ENCODE data around the gene TPM2. TPM values are rescaled to one million over a fixed set of nuclear protein-coding genes. Genes with fewer than 3 reads are reported as not detected.

Gene TPM2
- total RNA-seq, 2 experiments from 2014 or later: 3.7 to 3.9 TPM

GRCh38 chr9:35705372-35705771, 15.6 kb upstream of the TPM2 start:
- ChIA-PET POLR2A (no interaction called here), CTCF (interaction anchor here (1.5 to 4.1 kb wide), 3 partner anchors 9 to 47 kb away, joined by 3 to 21 read pairs (median 5); partner anchors contain the start of genes CCDC107 and RMRP)

DNA sequence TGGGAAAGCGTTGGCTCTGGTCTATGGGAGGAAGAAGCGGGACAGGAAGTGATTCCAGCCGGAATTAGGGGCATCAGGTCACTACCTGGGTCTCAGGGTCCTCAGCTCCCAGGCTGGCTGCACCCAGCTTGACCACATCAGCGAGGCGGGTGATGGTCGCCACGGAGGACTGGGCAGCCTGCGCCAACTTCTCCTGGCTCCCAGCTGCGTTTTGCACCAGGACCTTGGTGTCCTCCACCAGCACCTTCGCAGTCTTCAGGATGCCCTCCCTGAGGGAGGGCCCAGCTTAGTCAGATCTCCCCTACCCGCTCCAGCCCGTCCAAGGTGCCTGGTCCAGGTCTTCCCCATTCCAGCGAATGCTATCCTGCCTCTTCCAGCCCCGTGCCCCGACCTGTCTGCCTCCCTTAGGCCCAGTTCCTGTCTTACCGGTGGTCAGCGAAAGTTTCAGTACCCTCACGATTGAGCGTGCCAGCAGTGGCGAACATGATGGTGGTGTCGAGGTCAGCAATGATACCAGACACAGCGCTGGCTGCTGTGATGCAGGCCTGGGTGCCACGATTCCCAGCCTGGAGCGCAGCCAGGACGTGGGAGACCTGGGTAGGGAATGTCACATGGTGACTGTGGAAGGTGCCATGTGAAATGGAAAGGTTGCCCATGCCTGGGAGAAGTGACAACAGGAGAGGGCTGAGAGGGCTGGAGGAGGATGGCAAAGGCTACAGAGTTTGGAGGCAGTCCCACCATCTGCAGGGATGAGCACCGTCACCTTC, 14.4 kb upstream of the TPM2 start:
- ChIA-PET CTCF (interaction anchor here (0.6 to 4.1 kb wide), 4 partner anchors 7 to 57 kb away, joined by 3 to 21 read pairs (median 3); no protein-coding TSS in a partner anchor), POLR2A (no interaction called here)

- ChIA-PET POLR2A (no interaction called here), CTCF (no interaction called here)
Observed at GRCh38 chr9:35702696-35703095, 13.0 kb upstream of the TPM2 start.

DNA sequence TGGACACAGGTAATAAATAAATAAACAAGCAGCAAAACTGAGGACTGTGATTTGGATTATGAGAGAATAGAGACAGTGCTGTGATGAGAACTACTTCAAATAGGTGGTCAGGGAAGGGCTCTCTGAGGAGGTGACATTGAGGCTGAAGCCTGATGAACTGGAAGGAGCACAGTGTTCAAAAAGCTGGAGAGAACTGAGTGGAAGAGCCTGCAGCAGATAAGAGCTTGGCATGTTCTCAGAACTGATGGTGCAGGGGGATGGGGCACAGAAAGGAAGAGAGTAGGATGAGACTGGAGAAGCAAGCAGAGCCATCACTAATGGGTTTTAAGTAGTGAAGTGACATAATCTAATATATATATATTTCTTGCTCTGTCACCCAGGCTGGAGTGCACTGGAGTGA, 11.2 kb upstream of the TPM2 start:
- ChIA-PET CTCF (interaction anchor here (1.3 kb wide), 1 partner anchor 90 kb away, joined by 3 read pairs; no protein-coding TSS in a partner anchor), POLR2A (interaction anchor here (0.7 to 1.4 kb wide), 2 partner anchors 27 to 45 kb away, joined by 3 read pairs; no protein-coding TSS in a partner anchor)

- POLR2A ChIA-PET: no interaction called here
- CTCF ChIA-PET: interaction anchor here (1.3 kb wide), 1 partner anchor 89 kb away, joined by 3 read pairs; no protein-coding TSS in a partner anchor
Observed at GRCh38 chr9:35700031-35700430, 10.3 kb upstream of the TPM2 start.

- ChIA-PET POLR2A (interaction anchor here (0.5 kb wide), 1 partner anchor 51 kb away, joined by 3 read pairs; no protein-coding TSS in a partner anchor), CTCF (interaction anchor here (1.3 to 3.2 kb wide), 4 partner anchors 8 to 87 kb away, joined by 3 to 21 read pairs (median 10); no protein-coding TSS in a partner anchor)
Observed at GRCh38 chr9:35698231-35698630, 8.5 kb upstream of the TPM2 start.

DNA sequence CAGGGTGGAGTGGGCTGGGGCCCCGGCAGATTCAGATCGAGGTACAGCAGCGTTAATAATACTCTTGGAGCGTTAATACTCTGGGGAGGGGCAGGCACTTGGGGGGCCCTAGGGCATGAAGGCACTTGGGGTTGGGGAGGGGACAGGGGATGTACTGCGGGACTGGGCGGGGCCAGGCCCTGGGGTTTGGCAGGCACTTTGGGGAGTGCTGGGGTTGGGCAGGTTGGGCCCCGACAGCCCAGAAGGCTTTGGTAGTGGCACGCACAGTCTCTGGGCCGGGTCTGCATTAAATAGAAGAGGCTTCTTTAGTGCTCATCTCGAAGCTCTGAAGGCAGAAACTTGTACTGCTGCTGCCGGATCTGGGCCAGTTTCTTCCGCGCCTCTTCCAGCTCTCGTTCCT, 7.8 kb upstream of the TPM2 start:
- POLR2A ChIA-PET: no interaction called here
- CTCF ChIA-PET: interaction anchor here (1.0 to 3.2 kb wide), 13 partner anchors 9 to 87 kb away, joined by 3 to 21 read pairs (median 9); partner anchors contain the start of genes ARHGEF39, CREB3 and TLN1

GRCh38 chr9:35696520-35697215, 6.9 kb upstream of the TPM2 start:
- ChIA-PET CTCF (interaction anchor here (0.9 to 3.2 kb wide), 25 partner anchors 9 to 93 kb away, joined by 3 to 21 read pairs (median 7); partner anchors contain the start of genes ARHGEF39, CCDC107, CREB3 and GBA2), POLR2A (interaction anchor here (1.0 kb wide), 1 partner anchor 50 kb away, joined by 3 read pairs; no protein-coding TSS in a partner anchor)

DNA sequence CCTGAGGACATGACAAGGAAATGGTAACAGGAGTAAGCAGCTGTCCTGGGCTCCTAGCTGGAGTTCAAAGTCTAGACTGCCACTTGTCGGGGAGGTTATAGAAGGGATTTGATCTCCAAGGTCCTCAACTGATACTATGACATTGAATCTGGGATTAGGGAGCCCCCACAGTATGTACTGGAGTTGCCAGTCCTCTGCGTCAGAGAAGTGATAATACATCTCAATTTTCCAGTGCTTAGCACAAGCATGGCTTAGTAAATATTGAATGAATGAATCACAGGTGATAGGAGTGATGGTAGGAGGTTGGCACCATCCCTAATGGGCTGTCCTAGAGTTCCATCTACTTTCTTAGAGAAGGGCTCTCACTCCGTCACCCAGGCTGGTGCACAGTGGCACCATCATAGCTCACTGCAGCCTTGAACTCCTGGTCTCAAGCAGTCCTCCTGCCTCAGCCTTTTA, 6.2 kb upstream of the TPM2 start:
- ChIA-PET POLR2A (interaction anchor here (0.7 to 1.0 kb wide), 4 partner anchors 17 to 123 kb away, joined by 3 to 10 read pairs (median 6); no protein-coding TSS in a partner anchor), CTCF (interaction anchor here (0.9 to 3.2 kb wide), 21 partner anchors 10 to 94 kb away, joined by 3 to 21 read pairs (median 7); partner anchors contain the start of genes CCDC107, CREB3, GBA2 and RGP1)

DNA sequence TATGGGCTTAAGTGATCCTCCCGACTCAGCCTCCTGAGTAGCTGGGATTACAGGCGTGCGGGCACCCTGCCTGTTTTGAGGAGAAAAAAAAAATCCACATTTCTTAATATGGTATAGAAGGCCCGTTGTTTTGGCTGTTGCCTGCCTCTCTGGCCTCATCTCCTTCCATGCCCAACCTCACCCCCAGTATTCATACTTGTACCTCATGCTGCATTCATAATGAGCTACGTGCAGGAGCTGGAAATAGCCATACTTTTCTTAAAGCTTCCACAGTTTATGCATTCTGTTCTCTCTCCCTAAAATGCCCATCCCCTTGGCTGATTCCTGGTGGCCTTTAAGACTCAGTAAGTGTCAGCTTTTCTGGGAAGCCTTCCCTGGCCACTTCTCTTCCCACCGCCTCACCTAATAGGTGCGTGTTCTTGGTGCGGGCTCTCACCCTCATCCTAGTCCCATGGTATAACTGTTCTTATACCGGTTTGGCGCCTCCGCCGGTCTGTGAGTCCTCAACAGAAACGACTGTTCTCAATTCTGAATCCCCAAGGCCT, 2.1 kb upstream of the TPM2 start:
- POLR2A ChIA-PET: interaction anchor here (2.0 kb wide), 1 partner anchor 16 kb away, joined by 5 read pairs; no protein-coding TSS in a partner anchor

DNA sequence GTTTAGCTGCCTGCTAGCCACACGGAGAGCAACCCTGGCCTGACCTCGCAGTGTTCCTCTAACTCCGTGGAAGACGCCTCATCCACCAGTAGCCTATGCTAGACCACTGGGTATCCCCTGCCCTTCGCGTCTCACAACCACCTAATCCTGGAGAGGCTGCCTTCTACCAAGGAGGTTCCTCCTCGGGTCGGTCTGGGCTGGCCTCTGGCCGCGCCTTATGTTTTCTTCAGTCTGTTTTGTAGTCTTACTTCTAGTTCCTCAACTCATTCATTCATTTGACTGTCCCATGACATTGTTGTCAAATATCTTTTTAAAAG, 1.6 kb upstream of the TPM2 start:
- ChIA-PET CTCF (interaction anchor here (1.2 to 1.9 kb wide), 3 partner anchors 33 to 47 kb away, joined by 4 to 9 read pairs (median 5); partner anchors contain the start of genes CCDC107 and RMRP), POLR2A (interaction anchor here (0.5 to 2.0 kb wide), 2 partner anchors 16 to 19 kb away, joined by 5 to 6 read pairs; no protein-coding TSS in a partner anchor)

More for the DNA sequence above, 2.1 kb upstream of the TPM2 start:
- CTCF ChIA-PET: interaction anchor here (1.4 to 1.9 kb wide), 2 partner anchors 33 to 45 kb away, joined by 4 to 9 read pairs; partner anchors contain the start of genes CCDC107 and RMRP

DNA sequence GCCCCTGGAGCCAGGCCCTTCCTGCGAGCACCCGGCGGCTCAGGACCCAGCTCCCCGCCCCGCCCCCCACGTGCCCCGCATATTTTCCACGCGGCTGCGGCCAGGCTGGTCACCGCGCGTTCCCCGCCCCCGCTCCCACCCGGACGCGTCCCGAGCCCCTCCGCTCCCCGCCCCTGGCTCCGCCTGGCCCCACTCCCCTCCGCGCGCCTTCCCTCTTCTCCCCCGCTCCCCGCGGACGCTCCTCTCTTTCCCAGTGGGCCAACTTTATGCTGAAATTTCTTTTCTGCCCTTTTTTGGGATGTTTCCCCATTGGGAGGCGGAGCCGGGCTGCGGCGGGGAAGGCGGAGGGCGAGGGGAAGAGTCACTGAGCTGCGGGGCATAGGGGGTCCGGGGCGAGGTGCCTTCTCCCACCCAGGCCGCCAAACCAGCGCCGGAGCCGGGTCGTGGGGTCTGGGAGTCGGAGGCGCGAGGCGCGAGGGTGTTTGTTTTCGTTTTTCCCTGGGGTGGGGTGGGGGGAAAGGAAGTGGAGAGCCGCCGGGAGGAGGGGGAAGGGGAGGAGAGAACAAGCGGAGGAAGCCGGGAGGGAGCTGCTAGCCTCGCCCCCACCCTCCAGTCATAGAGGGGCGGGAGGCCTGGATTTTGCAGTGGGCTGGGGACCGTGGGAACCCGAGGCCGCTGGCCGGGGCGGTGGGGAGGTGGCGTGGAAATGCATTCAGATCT, 1.0 kb upstream of the TPM2 start:
- POLR2A ChIA-PET: interaction anchor here (0.5 to 2.0 kb wide), 2 partner anchors 15 to 19 kb away, joined by 5 to 6 read pairs; no protein-coding TSS in a partner anchor

DNA sequence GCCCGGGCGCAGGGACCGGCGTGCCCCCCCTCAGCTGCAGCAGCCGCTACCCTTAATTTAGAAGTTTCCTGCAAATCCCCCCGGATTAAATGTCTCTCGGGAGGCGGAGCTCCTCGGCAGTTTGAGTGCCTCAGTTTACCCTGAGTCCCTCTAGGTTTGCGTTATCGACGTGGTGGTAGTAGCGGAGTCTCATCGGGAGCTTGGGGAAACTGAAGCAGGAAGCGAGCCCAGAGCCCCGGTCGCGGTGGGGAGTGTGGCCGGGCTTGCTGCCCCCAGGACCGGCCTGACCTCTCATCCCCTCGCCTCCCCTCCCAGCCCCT, 529 bp upstream of the TPM2 start:
- CTCF ChIA-PET: interaction anchor here (1.2 to 1.9 kb wide), 4 partner anchors 32 to 79 kb away, joined by 3 to 9 read pairs (median 4); partner anchors contain the start of genes CCDC107 and RMRP
- POLR2A ChIA-PET: interaction anchor here (0.6 to 2.0 kb wide), 2 partner anchors 15 to 188 kb away, joined by 5 to 9 read pairs; no protein-coding TSS in a partner anchor

More for the DNA sequence above, 1.0 kb upstream of the TPM2 start:
- CTCF ChIA-PET: interaction anchor here (1.2 to 1.9 kb wide), 3 partner anchors 32 to 46 kb away, joined by 3 to 9 read pairs (median 5); partner anchors contain the start of genes CCDC107 and RMRP

DNA sequence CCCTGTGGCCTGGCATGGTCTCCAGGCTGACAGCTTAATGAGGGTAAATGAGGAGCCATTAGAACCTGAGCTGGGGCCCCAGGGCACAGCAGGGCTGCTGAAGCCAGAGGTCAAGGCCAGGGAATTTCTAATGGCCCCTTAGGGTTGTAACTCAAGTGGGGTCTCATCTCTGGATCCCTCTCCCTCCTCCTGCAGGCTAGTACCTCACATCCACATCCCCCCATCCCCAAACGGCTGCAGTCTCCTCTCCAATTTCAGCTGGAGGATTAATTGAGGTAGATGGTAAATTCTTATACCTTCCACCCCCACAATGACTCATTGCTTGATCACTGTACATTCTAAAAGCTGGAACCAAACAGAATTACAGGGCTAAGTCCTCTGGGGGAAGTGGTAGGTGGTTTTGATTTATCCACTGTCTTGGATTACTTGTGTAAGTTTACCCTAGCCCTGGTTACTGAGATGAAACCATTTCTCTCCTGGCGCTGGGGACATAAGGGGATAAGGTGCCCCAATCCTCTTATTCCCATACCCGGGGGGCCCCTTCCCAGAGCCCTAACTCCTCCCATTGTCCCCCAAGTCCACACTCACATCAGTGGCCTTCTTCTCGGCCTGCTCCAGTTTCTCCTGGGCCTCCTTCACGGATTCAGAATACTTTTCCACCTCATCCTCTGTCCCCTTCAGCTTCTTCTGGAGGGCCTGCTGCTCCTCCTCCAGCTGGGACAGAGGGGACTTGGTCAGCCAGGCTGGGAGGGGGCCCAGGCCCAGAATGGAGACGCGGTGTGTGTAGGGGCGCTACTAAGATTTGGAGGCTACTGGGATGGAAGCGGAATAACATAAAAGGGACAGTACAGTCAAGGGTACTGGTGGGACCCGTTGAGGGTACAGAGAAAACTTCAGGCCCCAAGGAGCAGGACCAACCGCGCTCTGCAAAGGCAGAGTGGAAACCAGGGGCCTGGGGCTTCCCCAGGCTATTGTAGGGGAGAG, 875 bp downstream of the TPM2 start:
- ChIA-PET POLR2A (interaction anchor here (0.6 to 1.3 kb wide), 4 partner anchors 38 to 72 kb away, joined by 3 to 5 read pairs (median 3); partner anchors contain the start of genes CREB3, SIT1 and TLN1), CTCF (interaction anchor here (1.0 to 1.6 kb wide), 6 partner anchors 19 to 78 kb away, joined by 3 to 7 read pairs (median 4); partner anchors contain the start of genes ARHGEF39 and SIT1)

DNA sequence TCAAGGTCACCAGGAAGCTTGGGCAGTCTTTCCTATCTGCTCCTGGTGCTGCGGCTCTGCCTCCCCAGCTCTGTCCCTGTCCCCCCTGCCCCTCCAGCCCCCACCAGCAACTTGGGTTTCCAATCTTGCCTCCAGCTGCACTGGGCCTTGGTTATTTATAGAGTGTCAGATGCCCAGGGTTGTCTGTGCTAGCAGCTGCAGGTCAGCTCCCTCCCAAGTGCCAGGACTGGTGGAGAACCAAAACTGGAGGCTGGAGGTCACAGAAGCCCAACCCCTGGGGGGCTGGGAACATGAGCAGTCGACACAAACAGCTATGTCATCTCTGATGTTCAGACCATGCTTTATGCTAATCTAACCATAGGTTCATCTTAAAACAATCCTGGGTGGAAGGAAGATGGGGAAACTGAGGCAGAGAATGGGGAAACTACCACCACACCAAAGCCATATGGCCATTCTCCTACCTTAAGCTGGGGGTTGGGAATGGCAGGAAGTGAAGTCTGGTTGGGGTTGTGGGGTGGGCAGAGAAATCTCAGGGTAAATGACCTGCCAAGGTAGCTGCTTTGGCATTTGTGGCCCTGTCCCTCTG, 1.7 kb downstream of the TPM2 start:
- ChIA-PET POLR2A (interaction anchor here (0.6 to 1.3 kb wide), 3 partner anchors 37 to 44 kb away, joined by 3 to 5 read pairs (median 3); partner anchors contain the start of genes CREB3, SIT1 and TLN1), CTCF (interaction anchor here (1.2 to 1.6 kb wide), 4 partner anchors 24 to 41 kb away, joined by 3 to 7 read pairs (median 4); partner anchors contain the start of genes ARHGEF39 and SIT1)

DNA sequence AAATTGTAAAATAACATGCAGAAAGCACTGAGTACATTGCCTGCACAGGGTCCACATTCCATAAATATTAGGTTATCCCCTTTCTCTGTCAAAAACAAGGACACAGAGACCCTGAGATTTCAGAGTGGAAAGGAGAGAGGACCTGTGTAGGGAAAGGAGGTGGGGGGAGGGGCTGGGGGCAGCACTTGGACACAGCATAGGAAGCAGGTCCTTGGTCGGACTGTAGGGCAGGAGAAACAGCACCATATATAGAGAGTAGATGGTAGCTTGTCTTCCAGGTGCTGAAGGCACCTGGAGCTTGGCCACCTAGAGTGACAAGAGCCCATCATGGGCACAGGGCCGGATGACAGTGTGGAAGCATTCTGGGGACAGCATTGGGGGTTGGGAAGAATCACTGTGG, 2.4 kb downstream of the TPM2 start:
- CTCF ChIA-PET: interaction anchor here (1.4 to 2.2 kb wide), 3 partner anchors 9 to 41 kb away, joined by 4 to 7 read pairs (median 7); no protein-coding TSS in a partner anchor
- POLR2A ChIA-PET: no interaction called here

Data from activated CD8-positive, alpha-beta memory T cell treated with anti-CD3 and anti-CD28 coated beads for 36 hours (primary cell).